Ovary (tissue), 3 donors: ENCODE data around the gene ARHGAP9.

Experiments used
- CTCF ChIP-seq, 3 donors: fragments of 450-650 bp in 2 of 3; fragments of 200-600 bp in 1 of 3; IDR thresholded peaks; one replicate each; pipeline versions ENCODE4 v1.5.1 to v1.8.0; 2016 to 2022; ENCODE audit warnings: antibody characterized with exemption in 3 of 3, mild to moderate bottlenecking in 1 of 3
- EP300 ChIP-seq: sonication (generic); formaldehyde crosslinking; IDR thresholded peaks from one replicate; pipeline ENCODE4 v1.6.1; 2017; ENCODE audit warnings: antibody characterized with exemption
- POLR2A ChIP-seq: fragments of 450-650 bp; IDR thresholded peaks from one replicate; pipeline ENCODE4 v1.6.1; 2017; ENCODE audit warnings: antibody characterized with exemption, mild to moderate bottlenecking, moderate library complexity
- donor health status: DM: no; HTN: no; CAD: no.

GRCh38 chr12:57454566-57455373 is 24.9 kb downstream of the ARHGAP9 start, which contains the start of gene INHBE:
- TF ChIP-seq CTCF (IDR thresholded peaks at IDR 0.05) (no peak), EP300 (no peak), POLR2A (no peak)
